Stimulated activated CD8-positive, alpha-beta memory T cell treated with anti-CD3 and anti-CD28 coated beads, Interleukin-12 subunit alpha, Interleukin-12 subunit beta, amount 100 ng/mL, for 4 hours (primary cell): ENCODE results near the gene BIRC7.

Source experiments
- DNase-seq: peaks from one replicate; pipeline ENCODE4 v3.0.0-alpha.2; 2020; ENCODE audit warnings: low read depth

Gene BIRC7

GRCh38 chr20:63265891-63266515 is 30.3 kb downstream of the BIRC7 start:
- DNase-seq: no peak

- DNase-seq: no peak
Measured at GRCh38 chr20:63267691-63268090, 32.0 kb downstream of the BIRC7 start.

DNA sequence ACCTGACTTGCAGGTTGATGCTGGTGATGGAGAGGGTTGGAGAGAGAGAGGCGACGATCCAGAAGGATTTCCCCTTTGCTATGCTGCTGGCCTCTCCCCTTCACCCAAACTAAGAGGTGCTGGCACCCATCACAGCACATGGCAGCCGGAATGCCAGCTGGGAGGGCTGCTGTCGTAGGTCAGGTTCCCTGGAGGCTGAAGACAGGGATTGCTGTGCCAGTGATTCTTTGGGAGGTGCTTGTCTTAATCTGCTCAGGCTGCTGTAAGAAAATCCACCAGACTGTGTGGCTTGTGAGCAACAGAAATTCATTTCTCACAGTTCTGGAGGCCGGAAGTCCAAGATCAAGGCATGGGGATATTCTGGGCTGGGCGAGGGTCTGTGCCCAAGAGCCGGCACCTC is 32.6 kb downstream of the BIRC7 start:
- DNase-seq: no peak

GRCh38 chr20:63268671-63269439 is 33.1 kb downstream of the BIRC7 start:
- no peak for DNase-seq

GRCh38 chr20:63269724-63270123 is 34.0 kb downstream of the BIRC7 start:
- DNase-seq: no peak

DNA sequence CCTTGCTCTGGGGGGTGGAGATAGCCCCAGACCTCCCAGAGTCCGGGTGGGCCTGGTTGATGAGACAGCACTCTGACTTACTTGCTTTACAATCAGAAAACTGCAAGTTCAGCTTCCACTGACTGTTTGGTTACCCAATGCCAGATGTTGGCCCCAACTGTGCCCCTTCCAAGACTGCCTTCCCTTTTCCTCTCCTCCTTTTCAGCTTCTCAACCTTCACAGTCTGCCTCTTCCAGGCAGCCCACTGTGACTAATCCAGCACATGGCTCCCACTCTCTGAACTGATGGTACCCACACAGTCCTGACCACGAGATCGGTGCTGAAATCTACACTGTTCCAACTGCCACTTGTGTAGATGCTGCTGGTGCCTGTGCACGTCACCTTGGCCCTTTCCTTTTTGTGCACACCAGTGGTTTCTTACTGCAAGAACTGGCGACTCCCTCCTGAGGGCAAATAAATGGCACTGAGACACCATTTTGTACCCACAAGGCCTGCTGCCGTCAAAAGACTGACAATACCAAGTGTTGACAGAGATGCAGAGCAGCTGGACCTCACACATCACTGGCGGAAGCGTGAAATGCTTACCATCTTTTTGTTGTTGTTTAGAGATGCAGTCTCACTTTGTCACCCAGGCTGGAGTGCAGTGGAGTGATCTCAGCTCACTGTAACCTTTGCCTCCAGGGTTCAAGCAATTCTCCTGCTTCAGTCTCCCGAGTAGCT is 35.1 kb downstream of the BIRC7 start:
- no peak for DNase-seq

DNA sequence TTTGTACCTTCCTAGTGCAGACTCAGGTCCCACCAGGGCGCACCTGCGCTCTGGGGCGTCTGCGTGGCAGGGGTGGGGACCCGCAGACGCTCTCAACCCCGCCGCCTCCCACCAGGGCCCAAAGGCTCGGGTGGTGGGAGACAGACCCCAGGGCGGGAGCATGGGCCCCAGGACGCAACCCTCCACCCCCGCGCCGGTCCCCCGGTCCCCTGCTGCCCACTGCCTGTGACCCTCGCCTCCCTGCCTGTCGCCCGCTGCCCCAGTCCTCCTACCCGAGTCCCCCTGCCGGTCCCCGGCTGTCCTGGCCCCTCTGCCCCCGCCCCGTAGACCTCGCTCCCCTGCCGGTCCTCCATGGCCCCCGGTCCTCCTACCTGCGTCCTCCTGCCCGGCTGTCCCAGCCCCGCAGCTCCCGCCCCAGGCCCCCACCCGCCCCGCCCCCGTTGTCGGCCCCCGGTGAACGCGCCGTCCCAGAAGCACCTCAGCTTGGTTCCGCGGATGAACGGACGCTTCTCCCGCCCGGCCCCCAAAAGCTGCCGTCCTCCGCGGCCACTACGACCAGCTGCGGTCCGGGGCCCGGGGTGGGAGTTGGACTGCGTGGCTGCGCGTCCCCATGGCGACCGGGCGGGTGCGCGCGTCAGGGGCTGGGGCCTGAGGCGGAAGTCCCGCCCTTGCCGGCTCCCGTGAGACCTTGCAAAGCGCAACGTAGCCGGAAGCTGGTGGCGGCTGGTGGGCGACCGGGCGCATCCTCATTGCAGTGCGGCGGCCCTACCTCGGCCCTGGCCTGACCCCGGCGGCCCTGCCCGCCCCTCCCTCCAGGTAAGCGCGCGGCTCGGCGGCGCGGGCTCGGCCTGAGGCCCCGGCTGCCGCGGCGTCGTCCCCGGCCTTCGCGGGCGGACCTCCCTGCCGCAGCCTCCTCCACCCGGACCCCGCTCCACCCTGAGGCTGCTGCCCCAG is 36.7 kb downstream of the BIRC7 start, which contains the start of gene ARFGAP1:
Gene ARFGAP1 (plus strand): TSS at position 709 of the 954 bp plus-strand sequence. CDS start 2,768 bp downstream, outside the sequence.
- peak; percentile 85 for DNase-seq

DNA sequence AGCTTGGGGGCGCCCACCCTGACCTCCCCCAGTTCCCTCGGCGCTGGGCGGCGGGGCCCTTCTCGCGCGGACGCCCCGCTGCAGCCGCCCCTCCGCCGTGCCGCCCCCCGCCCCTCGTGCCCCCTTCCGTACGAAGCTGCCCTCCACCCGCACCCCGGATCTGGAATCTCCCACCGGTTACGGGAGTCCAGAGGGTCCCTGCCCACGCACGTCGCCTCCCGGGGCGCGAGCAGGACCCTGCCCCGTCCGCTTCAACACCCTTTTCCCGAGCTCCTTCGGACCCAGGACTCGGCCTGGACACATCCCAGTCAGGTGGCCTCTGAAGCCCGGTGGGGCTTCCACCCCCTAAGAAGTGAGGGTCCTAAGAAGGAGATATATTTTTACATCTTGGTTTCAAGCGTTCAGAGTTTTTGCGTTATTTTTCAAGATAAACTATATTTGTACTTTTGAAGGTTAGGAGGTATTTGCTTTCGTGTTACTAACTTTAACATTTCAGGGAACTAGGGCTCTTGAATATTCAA is 37.4 kb downstream of the BIRC7 start:
- DNase-seq: no peak

GRCh38 chr20:63273635-63274380 is 38.1 kb downstream of the BIRC7 start:
- DNase-seq: no peak

- DNase-seq: no peak
Measured at GRCh38 chr20:63274381-63275228, 38.9 kb downstream of the BIRC7 start.

DNA sequence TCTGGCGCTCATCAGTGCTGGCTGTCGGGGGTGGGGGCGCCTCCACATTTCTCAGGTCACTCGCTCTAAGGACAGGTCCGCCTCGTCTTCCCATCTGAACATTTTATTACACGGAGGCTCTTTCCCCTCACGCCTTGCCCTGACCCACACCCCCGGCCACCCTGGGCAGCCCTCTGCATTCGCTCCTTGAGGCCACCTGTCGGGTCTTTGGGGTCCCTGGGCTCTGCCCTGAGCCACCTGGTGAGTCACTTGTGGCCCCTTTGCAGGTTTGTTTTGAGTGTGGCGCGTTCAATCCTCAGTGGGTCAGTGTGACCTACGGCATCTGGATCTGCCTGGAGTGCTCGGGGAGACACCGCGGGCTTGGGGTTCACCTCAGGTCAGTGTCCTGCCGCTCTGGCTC is 40.1 kb downstream of the BIRC7 start:
- no peak for DNase-seq

GRCh38 chr20:63276956-63277355 is 41.3 kb downstream of the BIRC7 start:
- DNase-seq: no peak

DNA sequence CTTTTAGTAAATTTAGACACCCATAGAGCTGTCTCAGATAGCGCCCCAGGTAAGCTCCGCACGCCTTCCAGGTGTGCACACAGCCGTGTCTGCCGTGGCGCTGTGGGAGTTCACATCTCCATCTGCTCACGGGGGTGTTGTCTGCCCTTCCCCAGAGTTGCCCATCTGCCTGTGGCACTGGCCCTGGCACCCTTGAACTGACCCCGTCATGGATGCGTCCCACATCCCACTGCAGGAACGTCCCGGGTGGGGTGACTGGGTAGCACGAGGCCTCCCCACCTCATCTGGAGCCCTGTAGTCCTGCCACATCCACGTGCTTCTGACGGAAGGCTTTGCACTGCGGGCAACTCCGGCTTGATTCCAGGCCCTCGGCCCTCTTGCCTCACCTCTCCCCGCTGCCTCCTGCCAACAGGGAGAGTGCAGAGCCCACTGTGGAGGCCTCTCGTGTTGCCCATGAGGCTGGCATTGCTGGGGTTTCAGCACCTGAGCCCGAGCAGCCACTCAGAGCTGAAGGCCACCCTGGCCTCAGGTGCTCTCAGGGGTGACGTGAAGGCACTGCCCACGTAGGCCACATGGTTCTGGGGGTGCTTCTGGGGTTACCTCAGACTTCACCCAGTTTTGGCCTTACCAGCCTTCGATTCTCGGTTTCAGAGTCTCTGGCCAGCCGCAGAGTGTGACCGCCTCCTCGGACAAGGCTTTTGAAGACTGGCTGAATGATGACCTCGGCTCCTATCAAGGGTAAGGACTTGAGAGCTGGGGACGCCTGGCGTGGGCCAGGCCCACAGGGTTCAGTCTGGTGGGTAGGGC is 42.0 kb downstream of the BIRC7 start:
- no peak for DNase-seq

GRCh38 chr20:63278661-63279060 is 43.0 kb downstream of the BIRC7 start:
- no peak for DNase-seq

DNA sequence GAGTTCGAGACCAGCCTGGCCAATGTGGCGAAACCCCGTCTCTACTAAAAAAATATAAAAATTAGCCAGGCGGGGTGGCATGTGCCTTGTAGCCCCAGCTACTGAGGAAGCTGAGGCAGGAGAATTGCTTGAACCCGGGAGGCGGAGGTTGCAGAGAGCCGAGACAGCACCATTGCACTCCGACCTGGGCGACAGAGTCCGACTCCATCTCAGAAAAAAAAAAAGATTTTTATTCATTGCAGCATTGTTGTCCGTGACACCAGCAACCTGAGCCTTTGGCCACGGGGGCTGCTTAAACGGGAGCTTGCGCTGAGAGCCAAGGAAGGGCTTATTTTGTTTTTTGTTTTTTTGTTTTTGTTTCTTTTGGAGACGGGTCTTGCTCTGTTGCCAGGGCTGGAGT is 44.2 kb downstream of the BIRC7 start:
- no peak for DNase-seq

- no peak for DNase-seq
Measured at GRCh38 chr20:63280371-63280770, 44.7 kb downstream of the BIRC7 start.

DNA sequence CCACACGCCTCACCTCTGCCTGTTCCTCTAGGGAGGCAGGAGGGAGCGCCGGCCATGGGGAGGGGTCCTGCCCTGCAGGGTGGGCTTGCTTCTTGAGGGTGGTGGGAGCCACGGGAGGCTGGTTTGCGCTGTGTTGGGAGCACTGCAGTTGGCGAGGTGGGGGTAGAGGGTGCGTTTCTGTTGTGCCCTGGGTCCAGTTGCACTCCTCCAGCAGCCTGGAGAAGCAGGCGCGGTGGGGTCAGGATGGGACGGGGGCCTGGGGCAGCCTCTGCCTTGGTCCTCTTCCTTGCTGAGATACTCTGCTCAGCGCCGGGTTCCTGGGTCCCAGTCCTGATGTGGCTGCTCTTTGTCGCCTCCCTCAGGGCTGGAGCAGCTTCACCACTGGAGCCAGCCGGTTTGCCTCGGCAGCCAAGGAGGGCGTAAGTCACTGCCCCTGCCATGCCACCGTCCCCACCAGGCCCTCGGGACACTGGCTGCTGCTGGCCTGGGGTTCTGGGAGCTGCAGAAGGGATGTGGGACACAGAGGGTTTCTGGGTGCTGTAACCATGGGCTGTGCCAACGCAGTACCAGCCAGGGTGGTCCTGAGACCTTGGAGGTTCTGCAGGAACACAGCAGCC is 45.3 kb downstream of the BIRC7 start:
- no peak for DNase-seq
